D721Med (cell line): ENCODE results near the gene MPP4.

ENCODE experiments used
- DNase-seq: peaks from one replicate; pipeline ENCODE4 v3.0.0; 2011; ENCODE audit warnings: low spot score; ENCODE audit not compliant: insufficient read length
- FAIRE-seq: peaks from 2 replicates; lab custom pipeline; 2011; peaks lifted over from hg19 to GRCh38; lab: Jason Lieb, UNC
- TF ChIP-seq, protein P1 (sequence below): IDR thresholded peaks from 2 replicates; pipeline ENCODE4 v1.5.1; 2012; ENCODE audit warnings: mild to moderate bottlenecking, control low read depth; ENCODE audit not compliant: insufficient read depth; ENCODE audit errors: missing control alignments

Gene MPP4

DNA sequence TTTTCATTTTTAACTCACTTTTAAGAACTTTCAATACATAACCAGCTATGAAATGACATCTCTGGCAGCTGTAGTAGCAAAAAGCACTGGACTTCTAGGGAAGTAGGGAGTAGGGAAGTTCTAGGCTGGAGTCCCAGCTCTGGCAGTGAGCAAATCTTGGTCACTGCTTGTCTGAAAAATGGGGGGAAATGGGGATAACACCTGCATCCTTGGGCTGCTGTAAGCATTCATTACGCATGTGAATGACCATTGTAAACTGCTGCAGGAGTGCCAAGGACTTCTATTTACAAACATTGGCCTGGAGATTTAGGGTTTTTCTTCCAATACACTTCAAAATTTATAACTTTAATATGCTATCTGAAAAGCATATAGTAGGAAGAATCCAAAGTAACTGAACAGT, 972 bp upstream of the MPP4 start:
- TF ChIP-seq, protein P1, sequence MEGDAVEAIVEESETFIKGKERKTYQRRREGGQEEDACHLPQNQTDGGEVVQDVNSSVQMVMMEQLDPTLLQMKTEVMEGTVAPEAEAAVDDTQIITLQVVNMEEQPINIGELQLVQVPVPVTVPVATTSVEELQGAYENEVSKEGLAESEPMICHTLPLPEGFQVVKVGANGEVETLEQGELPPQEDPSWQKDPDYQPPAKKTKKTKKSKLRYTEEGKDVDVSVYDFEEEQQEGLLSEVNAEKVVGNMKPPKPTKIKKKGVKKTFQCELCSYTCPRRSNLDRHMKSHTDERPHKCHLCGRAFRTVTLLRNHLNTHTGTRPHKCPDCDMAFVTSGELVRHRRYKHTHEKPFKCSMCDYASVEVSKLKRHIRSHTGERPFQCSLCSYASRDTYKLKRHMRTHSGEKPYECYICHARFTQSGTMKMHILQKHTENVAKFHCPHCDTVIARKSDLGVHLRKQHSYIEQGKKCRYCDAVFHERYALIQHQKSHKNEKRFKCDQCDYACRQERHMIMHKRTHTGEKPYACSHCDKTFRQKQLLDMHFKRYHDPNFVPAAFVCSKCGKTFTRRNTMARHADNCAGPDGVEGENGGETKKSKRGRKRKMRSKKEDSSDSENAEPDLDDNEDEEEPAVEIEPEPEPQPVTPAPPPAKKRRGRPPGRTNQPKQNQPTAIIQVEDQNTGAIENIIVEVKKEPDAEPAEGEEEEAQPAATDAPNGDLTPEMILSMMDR = no peak
- FAIRE-seq = no peak

DNA sequence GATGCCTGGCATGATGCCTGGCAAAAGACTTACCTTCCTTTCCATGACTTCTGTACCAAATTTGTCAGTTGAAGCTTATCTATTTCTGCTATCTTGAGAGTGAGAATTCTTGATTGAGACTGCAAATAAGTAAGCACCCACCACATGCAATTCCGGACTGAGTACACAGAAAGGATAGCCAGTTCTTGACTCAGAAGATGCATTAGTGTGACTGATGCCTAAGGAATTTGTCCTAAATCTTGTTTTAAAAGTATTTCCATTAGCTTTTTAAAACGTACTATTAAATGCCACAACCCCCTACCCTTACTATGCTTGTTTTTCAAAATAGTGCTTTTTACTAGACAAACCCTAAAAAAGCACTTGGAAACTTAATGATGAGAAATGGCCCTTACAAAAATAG, 545 bp downstream of the MPP4 start:
- DNase-seq = no peak
- FAIRE-seq = no peak
- TF ChIP-seq, protein P1 = no peak

More for the DNA sequence above, 972 bp upstream of the MPP4 start:
- no peak for DNase-seq

DNA sequence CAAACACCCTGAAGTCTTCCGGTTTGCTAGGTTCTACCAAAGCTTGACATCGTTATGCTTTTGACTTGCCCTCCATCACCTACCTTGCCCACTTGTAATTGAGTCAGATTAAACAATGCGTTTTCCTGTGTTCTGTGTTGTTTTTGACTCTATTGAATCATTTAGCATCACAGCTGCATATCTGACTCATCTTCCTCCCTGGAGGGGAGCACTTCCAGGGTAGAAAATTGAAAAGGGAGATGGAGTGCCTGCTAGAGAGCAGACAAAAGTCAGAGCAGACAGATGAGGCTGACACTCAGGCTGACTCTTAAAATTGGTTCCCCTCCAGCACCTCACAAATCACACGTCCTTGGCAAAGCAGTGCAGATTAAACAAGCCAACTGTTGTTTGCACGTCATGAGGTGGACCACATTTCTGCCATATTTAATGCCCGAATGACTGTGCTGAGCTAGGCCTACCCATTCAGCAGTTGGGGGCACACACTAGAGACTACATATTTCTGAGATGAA, 2.2 kb downstream of the MPP4 start:
- DNase-seq = no peak
- TF ChIP-seq, protein P1 = no peak

GRCh38 chr2:201685156-201685555, 13.3 kb downstream of the MPP4 start:
- DNase-seq = no peak
- FAIRE-seq = no peak
- TF ChIP-seq, protein P1 = no peak

More for the DNA sequence above, 2.2 kb downstream of the MPP4 start:
- FAIRE-seq = no peak

DNA sequence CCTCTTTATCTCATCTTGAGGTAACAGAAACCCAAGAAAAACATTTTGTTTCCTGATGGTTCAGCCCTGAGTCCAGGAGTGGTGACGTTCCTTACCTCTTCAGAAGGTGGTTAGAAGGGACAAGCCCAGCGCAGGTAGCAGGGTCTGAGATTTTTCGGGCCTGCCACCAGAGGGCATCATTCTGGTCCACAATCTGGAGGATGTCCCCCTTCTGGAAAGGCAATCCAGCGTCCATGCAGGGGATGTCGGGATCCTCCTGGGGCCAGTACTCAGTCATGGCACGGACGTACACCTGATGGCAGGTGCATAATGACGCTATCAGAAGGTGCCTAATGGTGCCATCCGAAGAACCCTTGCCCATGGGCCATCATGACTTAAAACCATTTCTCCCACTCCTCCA, 17.7 kb downstream of the MPP4 start:
- DNase-seq (no peak), FAIRE-seq (no peak)
- TF ChIP-seq, protein P1 = peak; percentile 24

- FAIRE-seq (no peak), DNase-seq (no peak)
- TF ChIP-seq, protein P1 = no peak
Measured at GRCh38 chr2:201678401-201678800, 20.0 kb downstream of the MPP4 start.

DNA sequence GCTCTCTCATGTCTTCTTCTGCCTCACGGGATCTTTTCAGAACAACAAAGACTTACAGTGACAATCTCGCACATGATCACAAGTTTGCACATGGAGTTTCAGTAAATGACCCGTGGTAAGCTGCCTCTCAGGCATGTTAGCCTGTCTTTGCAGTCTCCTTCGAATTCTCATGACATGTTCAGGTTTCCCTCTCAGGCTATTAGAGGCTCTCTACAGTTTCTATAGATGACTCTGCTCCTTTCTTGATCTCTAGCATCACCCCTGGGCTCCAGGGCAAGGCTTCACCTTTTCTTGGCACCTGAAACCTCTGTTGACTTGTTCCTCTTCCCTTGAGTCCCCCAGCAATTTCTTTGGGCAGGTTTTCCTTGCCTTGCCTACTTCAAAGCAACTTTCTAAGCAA, 23.0 kb downstream of the MPP4 start:
- TF ChIP-seq, protein P1 = no peak
- FAIRE-seq (no peak), DNase-seq (no peak)
